Measurements from ENCODE around the gene PDE4D.
"Not testable (repeated sequence)": the region's sequence is repeated elsewhere in the genome, so short reads cannot be mapped to it uniquely, and the experiment has no call there.

PDE4D gene

DNA sequence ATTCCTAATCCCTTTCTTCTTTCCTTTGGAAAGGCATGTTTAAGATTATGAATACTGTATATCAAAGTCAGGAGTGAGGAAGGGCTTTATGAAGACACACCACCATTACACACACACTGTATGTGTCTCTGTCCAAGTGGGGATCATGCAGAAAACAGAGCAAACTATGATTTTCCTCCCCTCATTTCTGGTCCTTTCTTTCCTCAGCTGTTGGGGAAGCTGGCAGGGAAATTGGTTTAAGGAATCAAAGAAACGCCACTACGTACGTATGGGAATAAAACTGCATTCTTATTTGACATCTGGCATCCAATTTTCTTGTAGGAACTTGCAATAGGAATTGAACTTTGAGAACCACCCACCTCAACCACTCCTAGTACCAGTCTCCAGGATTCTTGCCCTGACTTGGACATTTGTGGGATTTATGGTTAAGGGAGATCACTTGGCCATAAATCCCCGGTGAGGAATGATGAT lies 125.8 kb downstream of the PDE4D start:
- DNase-seq: no peak

DNA sequence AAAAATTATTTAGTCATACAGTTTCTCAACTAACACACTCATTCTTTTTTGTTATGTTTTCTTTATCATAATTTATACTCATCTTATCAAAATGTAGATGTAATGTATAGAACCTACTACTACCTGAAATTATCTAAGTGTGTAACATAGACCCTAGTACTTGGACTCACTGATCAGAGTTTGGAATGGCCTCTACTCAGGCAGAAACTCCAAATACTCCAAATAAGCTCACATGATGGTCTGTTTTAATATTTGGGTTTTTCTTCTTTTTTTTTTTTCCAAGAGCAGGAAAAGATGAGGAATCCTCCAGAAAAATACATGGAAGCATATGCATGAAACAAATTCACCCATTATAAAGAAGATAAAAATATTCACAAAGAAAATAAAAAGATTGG lies 126.3 kb downstream of the PDE4D start:
- no peak for DNase-seq

DNA sequence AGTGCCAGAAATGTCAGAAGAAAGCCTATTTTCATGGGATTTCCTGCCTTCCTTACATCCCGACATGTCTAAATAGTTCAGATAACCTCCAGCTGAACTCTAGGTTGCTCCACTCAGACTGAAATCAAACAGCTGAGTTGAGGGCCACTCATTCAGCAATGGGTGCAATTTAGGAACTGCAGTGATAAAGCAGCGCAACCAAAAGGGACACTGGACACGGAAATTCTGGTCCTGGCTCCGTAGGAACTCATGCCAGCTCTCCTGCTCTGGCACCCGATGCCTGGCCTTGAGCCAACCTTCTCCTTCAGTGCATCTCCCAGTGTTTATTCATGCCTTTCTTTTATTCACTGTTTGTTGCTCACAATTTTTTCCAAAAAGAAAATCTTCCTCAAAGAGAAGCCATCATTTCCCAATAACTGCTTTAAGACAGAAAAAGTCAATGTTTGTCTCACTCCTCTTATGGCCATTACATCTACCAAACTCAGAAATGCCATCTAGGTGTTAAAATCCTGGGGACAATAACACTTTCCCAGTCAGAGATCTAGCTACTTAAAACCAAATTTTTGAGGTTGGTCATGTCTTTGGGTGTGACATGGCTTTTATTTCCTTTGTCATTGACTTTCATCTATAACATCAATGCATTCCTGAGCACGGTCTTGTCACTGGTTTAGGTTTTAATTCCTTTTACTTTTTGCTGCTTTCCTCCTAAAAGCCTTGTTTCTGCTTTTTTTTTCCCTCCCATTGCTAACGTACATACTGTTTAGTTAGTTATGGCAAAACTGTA lies 126.9 kb downstream of the PDE4D start:
- DNase-seq: peak; percentile 24

DNA sequence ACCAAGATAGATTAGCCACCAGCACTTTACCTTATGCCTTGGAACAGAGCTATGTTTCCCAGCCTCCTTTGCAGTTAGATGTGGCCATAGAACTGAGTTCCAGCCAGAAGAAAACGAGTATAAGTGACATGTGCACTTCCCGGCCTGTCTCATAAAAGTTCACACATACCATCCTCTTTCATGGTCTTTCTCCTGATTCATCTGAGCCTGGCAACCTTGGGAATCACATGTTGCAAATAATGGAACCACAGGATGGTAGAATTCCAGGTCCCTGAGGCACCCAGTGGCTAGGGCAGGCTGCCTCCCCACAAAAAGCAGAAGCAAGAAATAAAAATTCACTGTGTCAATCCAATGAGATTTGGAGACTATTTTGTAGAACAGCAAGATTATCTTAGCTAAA lies 128.1 kb downstream of the PDE4D start:
- DNase-seq: no peak

DNA sequence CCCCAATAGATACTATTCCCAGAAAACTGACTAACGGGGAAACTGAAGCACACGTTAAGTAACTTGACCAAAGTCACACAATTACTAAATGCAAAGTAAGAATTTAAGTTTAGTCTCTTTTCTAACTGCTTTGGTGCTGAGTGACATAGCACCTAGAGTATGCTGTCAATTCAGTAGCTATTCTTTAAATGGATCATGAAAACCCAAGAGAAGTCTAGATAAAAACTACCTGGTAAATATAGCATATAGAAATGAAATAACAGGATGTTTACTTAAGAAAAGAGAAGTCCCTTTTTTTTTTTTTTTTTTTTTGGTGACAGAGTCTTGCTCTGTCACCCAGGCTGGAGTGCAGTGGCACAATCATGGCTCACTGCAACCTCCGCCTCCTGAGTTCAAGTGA lies 129.2 kb downstream of the PDE4D start:
- no peak for DNase-seq

DNA sequence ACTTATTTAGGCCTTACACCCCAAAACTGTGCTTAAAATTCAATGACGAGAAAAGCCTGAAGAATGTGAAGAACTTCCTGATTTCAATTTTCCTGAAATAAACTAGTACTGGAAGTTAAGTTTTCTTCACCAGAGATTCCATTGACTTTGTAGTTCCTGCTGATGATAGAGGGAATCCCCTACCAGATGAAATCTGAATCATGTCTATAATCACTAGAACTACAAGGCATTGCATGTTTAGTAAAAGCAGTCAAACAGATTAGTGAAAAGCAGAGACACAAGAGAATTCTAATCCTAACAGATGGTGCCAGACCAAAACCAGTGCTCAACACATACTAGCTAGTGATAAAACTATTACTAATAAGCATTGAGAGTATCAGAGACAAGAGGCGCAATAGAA lies 130.0 kb downstream of the PDE4D start:
- DNase-seq: no peak

DNA sequence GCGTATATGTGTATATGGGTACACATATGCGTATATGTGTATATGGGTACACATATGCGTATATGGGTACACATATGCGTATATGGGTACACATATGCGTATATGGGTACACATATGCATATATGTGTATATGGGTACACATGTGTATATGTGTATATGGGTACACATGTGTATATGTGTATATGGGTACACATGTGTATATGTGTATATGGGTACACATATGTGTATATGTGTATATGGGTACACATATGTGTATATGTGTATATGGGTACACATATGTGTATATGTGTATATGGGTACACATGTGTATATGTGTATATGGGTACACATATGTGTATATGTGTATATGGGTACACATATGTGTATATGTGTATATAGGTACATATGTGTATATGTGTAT lies 131.3 kb downstream of the PDE4D start:
- DNase-seq: not testable (repeated sequence)

DNA sequence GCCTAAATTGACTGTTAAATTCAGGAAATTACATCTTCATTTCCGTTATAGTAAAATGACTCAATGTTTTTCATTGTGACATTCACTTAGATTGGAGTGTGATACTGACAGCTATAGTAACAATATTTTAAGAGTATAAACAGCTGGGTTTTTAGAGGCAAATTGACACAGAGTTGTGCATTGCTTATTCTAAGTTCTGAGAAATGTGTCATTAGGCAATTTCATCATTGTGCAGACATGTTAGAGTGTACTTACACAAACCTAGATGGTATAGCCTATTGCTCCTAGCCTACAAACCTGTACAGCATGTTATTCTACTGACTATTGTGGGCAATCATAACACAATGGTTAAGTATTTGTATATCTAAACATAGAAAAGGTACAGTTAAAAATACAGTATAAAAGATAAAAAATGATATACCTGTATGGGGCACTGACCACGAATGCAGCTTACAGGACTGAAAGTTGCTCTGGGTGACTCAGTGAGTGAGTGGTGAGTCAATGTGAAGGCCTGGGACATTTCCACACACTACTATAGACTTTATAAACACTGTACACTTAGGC lies 132.7 kb downstream of the PDE4D start:
- DNase-seq: no peak

DNA sequence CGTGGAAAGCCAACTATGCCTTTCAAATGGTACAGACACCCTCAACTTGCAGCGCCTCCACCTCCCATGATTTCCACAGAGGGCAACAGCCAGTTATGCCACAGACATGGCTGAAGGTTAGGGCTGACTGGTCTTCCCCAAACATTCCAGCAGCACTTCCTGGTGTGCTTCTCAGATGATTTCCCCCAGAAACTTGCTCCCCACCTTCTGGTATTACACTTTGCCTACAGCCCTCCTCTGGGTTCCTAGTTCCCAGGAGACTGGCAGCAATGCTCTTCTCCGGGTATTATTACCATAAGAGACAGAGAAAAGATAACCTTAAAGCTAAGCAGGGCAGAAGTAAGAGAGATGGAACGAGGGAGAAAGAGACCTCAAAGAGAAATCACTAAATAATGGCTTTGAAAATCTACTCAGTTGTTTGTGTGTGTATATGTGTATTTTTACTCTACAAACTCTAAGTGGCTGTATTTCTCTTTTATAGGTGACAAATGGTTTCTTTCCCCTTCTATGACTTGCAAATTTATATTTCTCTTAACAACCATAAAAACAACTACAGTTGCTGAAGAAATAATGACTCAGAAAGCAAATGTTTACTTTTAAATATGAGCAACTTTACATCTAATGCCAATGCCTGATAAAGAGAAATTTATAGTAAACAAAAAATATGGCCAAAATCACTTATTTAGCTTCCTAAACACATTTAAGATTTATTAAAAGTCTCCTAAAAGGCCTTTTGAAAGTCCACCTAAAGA lies 133.8 kb downstream of the PDE4D start:
- DNase-seq: no peak

DNA sequence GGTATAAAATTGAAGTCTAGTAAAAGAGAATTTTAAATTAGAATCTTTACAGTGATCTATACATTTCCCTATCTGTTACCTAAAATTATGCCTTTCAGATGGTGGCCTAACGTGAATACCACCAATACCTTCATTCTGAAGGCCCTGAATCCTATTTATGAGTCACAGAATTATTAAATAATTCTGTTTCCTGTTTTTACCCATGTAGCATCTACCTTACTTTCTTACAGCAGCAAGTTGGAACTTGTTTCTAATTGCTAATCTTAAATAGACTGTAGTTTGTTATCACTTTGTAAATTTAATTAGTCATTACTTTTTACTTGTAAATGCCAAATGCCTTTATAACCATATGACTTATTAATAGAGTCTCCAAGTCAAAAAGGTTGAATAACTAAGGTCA lies 135.0 kb downstream of the PDE4D start:
- DNase-seq: no peak

DNA sequence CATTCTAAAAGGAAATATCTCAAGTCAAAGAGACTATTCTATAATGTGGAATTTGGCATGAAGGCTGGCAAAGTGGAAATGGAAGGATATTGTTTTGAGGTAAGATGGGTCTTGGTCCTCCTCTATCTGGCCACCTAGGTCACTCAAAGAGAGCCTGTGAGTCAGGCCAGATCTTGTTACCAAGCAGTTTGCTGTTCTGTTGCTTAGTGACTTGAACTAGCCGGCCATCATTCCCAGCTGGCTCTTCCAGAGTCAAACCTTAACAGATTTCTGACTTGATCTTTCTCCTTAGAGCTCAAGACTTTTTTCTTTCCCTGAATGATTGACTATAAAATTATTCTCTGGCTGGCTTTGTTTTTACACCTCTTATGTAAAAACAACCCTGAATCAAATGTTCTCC lies 136.1 kb downstream of the PDE4D start:
- DNase-seq: no peak

DNA sequence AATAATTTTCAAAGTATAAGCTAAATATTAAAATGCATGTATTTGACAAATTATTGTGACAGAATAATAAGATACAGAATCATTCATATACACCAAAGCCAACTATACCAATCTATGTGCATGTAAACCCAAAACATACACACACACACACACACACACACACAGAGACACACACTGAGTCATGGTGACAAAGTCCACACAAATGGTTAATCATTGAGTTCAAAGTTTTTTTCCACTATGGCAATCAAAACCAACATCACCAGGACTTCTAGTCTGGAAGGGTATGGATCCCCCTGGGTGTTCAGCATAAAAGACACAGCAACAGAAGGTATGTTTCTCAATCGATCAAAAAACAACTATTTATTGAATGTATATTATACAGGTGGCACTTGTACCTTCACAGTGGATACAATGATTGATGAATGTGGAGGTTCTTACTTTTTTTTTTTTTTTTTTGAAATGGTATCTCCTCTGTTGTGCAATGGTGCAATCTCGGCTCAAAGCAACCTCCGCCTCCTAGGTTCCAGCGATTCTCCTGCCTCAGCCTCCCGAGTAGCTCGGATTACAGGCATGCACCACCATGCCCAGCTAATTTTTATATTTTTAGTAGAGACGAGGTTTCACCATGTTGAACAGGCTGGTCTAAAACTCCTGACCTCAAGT lies 137.0 kb downstream of the PDE4D start:
- DNase-seq: no peak

DNA sequence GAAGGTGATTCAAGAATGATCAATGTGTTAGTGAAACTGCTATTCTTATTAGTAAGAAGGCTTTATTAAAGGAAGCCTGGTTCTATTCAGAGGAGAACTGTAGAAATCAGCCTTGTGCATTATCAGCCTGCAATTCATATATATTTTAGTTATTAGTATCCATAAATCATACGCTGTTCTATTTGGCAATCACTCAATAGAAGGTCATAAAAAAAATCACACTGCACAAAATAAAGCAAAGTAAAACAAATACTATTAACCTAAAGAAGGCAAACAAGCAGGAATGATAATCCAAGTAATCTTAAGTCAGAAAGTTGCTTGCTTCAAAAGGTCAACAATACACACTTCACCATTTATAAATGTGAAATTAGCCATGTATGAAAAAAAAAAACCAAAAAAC lies 138.1 kb downstream of the PDE4D start:
- DNase-seq: no peak

DNA sequence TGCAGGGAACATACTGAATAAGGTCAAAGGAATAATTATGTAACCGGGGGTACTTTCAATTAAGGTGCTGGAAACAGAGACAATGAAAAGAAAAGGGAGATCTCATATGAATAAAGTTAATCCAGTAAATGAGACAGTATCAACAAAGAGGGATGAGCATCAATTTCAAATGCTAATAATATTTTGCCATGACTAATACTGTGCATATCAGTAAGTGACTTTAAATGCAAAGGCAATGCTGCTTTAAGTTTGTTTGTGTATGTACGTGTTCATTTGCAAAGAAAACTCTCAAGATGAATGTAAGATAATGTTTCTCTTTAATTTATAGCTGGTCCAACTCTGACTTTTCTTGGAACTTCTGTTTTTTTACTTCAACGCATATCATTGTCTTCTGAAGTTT lies 139.9 kb downstream of the PDE4D start:
- DNase-seq: no peak

DNA sequence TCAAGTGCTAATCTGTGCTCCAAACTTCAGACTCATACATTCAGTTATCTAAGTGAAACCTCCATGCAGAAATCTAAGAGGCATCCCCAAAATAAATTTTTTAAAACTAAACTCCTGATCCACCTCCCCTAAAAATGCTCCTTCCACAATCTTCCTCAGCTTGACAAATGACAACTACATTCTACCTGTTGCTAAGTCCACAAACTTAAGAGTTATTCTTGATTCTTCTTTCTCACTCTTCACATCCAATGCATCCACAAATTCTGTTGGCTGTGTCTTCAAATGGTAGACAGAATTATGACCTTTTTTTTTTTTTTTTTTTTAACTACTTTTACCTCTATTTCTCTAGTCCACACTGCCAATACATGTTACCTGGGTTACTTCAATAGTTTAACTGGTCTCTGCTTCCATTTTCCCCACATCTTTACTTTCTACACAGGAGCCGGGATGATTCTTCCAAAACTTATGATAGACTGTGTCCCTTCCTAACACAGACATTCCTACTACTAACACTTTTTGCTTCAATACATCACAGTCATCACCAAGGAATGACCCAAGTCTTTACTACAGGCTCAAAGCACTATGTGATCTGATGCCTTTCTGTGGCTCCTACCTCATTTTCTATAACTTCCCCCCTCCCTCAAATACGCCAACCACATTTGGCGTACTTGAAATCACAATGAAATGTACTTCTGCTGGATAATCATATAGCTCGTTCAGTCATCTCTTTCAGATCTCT lies 143.6 kb downstream of the PDE4D start:
- DNase-seq: no peak

DNA sequence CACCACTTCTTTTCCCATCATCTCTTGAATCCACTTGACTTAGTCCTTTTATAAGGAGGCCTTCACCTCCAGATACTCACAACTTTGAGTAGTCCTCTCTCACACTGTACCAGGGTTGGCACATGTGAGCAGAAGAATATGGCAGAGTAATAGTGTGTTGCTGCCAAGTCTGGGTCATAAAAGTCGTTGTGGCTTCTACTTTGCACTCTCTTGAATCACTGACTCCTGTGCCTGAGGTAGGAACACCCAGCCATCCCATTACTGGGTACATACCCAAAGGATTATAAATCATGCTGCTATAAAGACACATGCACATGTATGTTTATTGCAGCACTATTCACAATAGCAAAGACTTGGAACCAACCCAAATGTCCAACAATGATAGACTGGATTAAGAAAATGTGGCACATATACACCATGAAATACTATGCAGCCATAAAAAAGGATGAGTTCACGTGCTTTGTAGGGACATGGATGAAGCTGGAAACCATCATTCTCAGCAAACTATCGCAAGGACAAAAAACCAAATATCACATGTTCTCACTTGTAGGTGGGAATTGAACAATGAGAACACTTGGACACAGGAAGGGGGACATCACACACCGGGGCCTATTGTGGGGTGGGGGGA lies 145.4 kb downstream of the PDE4D start:
- DNase-seq: not testable (repeated sequence)

DNA sequence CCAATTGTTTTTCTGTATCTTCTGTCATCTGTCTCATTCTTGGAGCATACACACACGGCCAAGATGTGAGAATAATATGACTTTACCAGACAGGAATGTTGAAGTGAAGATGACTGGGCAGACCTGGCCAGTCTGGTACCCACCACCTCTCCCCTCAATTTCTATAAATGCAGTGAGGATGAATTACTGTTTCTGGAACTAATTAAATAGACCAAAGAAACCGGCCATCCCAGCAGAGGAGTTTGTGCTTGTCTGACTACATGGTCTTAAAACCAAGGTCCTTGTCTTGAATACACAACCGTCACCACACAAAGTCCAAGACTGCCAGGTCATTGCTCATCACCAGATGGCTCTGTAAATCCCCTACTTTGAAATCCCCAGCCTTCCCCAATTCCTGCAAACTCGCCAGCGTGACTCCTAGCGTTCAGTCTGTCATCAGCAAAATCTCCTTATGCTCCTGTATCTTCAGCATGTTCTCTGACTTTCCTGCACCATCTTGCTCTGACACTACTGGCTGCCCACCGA lies 147.2 kb downstream of the PDE4D start:
- no peak for DNase-seq

DNA sequence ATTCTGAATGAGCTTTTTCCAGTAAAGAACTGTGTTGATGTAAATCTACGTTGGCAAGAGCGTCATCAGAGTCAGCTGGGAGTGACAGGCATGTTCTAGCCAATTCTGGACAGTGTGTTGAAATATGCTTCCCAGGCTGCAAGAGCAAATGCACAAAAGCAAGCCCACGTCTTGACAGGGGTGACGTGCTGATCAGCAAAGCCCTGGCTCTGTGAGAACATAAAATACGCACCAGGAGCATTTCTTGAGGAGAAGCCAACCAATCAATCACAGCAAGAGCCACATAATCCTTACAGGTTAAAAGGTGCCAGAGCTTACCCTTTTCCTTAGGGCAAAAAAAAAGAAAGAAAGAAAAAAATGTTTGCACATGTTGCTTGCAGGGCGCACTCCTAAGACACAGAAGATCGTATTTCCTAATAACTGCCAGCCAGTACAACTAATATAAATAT lies 148.1 kb downstream of the PDE4D start:
- DNase-seq: no peak

DNA sequence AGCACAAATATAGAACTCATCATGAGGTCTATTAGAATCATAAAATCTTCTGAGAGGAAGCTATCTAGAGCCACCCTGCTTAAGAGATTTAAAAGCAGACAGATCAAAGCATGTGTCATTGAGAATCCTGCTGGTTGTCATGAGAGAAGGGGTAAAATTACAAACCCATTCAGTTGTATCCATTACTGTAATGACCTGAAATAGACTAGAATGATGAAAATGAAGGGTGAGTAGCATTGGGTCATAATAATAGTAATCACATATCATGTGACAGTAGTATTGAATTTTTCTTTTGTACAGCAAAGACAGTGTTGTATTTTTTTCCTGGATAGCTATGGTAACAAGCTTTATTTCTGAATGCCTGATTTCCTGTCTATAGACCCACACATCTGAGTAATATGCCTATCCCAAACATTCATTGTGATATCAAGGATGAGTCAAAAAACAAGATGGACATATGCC lies 149.0 kb downstream of the PDE4D start:
- no peak for DNase-seq

DNA sequence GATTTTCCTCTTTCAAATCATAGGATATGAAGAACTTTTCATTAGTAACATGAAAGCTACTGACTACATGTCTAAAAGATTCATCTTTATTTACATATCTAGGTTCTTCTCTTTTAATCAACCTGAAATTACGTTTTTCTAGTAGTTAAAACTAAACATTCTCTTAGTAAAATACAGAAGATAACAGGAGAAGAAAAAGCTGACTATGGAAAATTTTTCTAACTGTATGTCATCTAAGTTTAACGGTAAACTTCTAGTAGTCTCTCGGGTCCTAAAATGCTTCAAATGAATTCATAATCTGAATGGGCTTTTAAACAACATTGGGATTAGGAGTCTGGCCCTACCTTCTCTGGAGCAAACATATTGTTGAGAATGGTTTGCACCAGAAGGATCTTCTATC lies 151.9 kb downstream of the PDE4D start:
- DNase-seq: no peak

DNA sequence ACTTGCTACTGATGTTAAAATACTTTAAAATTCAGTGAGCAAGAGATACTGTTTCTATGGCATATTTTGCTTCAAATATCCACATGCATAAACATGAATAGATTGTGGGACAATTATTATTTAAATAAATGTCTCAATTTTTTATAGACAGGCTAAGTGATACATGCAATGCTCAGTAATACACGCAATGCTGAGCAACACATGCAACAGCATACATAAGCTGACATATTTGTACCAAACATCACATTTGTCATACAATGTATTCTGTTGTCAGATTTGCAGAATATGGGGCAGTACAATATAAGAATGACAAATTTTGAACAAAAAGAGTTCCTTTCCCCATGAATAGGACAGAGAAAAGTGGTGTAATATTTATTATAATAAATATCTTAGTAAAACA lies 155.5 kb downstream of the PDE4D start:
- no peak for DNase-seq

DNA sequence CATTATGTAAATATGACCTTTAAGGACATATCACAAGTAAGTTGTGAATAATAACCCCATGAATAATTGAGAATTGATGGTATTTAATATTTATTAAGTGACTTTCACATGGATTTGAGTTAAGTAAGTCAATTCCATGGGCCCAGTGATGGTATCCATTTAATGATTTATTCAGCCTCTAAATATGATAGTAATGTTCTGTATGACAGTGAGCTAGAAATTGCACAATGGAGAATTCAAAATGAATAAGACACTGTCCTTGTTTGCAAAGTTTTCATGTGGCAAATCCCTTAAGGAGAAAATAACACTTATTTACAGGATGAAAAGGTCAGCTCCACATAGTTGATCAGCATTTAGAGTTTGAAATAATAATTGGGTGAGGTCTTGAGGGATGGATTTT lies 160.7 kb downstream of the PDE4D start:
- DNase-seq: no peak
